Activated CD8-positive, alpha-beta memory T cell treated with anti-CD3 and anti-CD28 coated beads, Interleukin-2, amount 50 U/mL, for 4 hours (primary cell): Measurements from ENCODE around the gene ALKBH4.
"Not testable (repeated sequence)": the region's sequence is repeated elsewhere in the genome, so short reads cannot be mapped to it uniquely, and the experiment has no call there.

Experiments used
- DNase-seq: peaks from one replicate; pipeline ENCODE4 v3.0.0-alpha.2; 2020

The ALKBH4 gene, protein sequence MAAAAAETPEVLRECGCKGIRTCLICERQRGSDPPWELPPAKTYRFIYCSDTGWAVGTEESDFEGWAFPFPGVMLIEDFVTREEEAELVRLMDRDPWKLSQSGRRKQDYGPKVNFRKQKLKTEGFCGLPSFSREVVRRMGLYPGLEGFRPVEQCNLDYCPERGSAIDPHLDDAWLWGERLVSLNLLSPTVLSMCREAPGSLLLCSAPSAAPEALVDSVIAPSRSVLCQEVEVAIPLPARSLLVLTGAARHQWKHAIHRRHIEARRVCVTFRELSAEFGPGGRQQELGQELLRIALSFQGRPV

DNA sequence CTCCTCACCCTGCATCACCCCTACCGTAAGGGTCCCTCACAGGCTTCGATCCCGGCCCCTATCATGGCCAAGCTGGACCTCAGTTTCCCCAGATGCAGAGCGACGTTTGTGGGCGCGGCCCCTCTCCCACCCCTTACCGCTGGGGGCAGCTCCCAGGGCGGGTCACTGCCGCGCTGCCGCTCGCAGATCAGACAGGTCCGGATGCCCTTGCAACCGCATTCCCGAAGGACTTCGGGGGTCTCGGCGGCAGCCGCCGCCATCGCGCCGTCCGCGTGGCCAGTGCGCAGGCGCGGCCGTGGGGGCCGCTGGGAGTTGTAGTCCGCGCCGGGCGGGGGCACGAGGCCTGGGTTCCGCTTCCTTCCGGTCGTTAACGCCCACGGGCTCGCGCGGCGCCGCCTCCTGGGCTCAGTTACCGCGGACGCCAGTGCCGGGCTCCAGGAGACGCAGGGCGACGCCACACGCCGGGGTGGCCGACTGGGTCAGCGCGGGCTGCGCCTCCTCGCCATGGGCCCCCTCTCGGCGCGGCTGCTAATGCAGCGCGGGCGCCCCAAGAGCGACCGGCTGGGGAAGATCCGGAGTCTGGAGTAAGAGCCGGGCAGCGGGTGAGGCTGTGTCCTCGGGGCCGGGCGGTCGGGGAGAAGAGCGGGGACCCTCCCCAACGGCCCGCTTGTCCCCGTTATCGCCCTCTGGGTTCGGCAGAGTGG, at the start of gene ALKBH4, which contains the start of gene LRWD1:
Gene ALKBH4 (minus strand): TSS at position 287 of the 704 bp plus-strand sequence. CDS start 27 bp downstream, at position 260.
Gene LRWD1 (plus strand): TSS at position 408 of the 704 bp plus-strand sequence. CDS start 97 bp downstream, at position 505.
- DNase-seq: peak; percentile 96

DNA sequence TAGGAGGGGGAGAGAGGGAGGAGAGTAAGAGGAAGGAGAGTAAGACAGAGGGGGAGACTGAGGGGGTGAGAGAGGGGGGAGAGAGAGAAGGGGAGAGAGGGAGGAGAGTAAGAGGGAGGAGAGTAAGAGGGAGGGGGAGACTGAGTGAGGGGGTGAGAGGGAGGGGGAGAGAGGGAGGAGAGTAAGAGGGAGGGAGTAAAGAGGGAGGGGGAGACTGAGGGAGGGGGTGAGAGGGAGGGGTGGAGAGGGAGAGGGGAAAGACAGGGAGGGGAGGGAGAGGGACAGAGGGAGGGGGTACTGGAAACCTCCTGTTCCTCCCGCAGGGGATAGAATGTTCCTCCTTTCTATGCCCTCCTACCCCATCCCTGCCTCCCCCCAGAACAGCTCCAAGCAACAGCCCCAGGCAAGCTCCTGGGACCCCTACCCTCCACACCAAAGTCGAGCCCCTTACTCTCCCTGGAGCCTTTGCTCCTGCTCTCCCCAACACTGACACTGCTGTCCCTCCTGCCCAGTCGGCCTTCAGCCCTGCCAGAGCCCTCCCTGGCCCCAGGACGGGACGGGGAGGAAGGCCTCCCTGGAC, 48.1 kb upstream of the ALKBH4 start:
- not testable (repeated sequence) for DNase-seq

DNA sequence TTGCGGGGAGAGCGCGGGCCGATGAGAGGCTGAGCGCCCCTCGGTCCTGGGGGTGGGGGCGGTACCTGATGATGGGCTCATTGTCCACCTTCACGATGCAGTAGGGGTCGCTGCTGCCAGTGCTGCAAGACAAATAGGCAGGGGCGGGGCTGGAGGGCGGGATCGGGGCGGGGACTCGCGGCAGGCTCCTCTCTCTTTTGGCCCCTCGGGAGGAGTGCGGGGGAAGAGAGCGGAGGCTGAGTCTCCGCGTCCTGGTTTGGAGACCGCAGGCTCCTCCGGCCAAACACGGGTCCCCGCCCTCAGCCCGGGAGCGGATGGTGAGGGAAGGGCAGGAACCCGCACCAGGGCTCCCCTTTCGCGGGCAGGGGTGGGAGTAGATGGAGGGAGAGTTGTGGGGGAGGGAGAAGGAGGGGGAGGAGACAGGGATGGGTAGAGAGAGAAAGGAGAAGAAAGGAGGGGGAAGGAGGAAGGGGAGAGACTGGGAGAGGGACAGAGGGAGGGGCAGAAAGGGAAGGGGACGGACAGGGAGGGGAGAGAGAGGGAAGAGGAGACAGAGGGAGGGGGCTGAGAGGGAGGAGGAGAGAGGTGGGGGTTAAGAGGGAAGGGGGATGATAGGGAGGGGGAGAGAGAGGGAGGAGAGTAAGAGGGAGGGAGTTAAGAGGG, 47.3 kb upstream of the ALKBH4 start:
- not testable (repeated sequence) for DNase-seq

DNA sequence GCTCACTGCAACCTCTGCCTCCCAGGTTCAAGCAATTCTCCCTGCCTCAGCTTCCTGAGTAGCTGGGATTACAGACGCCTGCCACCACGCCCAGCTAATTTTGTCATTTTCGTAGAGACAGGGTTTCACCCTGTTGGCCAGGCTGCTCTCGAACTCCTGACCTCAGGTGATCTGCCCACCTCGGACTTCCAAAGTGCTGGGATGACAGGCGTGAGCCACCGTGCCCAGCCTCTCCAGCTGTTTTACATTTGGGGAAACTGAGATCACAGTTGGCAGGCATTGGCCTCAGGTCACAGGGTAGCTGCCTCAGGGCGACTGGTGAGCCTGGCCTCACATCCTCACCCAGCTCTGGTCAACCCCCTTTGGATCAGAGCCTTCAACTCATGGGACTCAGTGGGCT, 45.9 kb upstream of the ALKBH4 start:
- not testable (repeated sequence) for DNase-seq

DNA sequence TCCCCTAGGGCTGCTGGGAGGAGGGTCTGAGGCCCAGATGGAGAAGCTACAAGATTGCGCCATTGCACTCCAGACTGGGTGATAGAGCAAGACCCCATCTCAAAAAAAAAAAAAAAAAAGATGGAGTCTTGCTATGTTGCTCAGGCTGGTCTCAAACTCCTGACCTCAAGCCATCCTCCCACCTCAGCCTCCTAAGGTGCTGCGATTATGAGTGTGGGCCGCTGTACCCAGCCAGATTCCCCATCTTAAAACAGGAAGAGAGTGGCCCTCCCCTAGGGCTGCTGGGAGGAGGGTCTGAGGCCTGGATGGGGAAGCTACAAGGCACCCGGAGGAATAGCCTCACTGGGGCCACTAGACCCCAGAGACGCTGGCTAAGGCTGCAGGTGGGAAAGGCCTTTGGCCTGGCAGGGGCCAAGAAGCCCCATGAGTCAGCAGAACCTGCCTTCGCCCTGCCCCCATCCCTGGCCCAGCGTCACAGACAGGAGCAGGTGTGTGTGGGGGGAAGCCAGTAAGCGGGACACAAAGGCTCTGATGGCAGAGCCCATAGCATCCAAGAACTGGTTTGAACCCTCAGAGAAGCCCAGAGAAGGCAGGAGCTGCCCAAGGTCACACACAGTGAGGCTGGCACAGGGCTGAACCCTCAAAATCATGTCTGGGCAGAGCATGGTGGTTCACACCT, 42.9 kb upstream of the ALKBH4 start:
- not testable (repeated sequence) for DNase-seq

DNA sequence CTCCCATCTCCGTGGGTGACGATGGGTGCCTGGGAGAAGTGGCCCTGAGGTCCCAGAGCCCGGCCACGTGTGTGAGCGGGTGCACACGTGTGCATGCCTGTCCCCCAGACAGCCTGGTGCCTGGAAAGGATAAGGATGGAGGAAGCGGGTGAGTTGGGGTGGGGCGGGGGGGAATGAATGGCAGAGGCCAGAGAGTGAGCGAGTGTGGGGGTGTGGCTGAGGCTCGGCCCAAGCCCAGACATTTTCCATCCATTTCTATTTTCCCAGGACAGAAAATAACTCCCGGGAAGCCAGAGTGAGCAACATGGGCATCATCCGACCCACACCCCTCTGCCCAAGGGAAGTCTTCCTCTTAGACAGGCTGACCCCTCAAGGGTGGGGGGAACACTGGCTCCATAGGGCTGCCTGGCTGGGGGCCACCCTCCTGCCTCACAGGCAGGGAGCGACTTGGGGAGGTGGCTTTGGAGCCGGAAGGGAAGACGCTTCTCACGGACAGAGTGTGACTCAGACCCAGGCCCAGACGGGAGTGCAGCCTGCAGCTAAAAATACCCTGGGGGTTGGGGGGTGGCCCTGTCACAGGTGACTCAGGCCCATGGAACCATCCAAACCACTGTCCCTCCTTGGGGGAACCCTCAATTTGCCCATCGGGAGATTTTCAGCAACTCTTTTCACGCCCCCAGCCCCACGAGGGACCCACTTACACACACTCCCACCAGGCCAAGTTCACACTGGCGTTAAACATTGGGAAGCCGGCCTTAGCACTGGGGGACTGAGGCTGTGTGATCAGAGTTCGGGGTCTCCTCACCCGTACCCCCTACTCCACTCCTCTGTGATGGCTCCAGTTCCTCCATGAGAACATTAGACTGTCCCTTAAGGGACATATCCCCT, 40.9 kb upstream of the ALKBH4 start:
- not testable (repeated sequence) for DNase-seq

DNA sequence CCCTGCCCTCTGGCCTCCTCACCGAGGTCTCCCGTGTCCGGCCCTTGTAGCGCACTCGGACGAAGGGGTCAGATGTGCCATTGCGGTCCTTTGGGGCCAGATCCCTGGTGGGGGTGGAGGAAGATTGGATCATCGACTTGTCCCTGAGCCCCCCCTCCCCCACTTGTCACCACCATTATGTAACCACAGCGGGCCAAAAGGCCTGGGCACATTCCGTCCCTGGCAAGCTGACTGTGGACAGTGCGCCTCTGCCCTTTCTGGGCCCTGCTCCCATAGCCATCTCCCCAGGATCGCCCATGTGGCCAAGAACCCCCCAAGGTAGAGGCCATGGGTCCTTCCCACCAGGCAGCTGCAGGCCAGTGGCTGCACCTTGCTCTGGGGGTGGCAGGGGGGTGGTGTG, 38.5 kb upstream of the ALKBH4 start:
- DNase-seq: not testable (repeated sequence)

DNA sequence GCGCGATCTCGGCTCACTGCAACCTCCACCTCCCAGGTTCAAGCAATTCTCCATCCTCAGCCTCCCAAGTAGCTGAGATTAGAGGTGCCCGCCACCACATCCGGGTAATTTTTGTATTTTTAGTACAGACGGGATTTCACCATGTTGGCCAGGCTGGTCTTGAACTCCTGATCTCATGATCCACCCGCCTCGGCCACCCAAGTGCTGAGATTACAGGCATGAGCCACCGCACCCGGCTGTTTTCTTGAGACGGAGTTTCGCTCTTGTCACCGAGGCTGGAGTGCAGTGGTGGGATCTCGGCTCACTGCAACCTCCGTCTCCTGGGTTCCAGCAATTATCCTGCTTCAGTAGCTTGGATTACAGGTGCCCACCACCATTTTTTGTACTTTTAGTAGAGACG, 33.7 kb upstream of the ALKBH4 start:
- DNase-seq: not testable (repeated sequence)

DNA sequence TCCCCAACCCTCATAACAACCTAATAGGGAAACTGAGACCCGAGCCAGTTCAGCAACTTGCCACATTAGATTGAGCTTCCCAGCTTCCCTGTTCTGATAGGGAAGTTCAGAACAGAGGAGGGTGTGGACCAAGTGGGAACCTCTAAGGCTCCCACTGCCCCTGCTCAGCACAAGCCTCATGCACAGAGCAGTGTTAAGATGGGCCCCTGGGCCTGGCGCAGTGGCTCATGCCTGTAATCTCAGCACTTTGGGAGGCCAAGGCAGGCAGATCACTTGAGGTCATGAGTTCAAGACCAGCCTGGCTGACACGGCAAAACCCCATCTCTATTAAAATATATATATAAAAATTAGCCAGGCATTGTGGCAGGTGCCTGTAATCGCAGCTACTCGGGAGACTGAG, 32.6 kb upstream of the ALKBH4 start:
- not testable (repeated sequence) for DNase-seq

DNA sequence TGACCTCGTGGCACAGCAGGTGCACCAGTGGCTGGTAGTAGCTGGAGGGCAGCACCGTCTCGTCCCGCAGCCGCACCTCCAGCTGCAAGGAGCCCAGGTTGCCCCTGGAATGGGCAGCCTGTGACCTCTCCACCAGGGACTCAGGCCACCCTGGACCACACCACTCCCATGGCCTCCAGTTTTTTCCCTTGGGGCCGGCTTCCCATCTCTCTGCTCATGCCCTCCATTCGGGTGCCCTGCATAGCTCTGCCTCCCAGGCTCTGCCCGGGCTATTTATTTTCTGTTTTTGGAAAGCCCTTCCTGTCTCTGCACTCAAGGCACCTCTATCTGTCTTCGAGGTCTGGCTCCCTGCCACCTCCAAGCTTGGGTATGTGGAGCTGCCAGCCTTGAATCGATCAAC, 32.2 kb upstream of the ALKBH4 start:
- DNase-seq: peak; percentile 16

DNA sequence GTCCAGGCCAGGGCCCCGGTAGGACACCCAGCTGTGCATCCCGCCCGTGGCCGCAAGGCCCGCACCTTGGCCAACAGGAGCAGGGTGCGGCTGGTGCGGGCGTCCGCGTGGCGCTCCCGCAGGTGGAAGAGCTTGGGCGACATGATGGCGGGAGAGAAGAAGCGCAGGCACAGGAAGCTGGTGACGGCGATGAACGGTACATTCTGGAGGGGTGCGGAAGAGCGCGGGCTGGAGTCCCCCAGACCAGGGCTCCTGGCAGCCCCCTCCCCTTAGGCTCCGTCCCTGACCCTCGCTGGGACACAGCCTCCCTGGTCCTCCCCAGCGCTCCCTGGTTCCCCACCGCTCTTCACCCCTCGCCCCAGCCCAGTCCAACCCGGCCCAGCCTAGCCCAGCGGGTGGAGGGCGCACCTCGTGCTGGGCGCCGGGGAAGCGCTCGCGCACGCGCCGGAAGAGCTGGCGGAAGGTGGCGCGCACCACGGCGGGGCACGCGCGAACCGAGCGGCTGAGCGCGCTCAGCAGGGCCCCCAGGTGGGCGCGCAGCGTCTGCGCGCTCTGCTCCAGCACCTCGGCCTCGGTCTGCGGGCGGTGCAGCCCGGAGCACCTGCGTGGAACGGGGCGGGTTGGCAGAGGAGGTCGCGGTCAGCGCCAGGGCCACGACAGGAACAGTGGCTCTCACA, 29.9 kb upstream of the ALKBH4 start:
- DNase-seq: not testable (repeated sequence)

DNA sequence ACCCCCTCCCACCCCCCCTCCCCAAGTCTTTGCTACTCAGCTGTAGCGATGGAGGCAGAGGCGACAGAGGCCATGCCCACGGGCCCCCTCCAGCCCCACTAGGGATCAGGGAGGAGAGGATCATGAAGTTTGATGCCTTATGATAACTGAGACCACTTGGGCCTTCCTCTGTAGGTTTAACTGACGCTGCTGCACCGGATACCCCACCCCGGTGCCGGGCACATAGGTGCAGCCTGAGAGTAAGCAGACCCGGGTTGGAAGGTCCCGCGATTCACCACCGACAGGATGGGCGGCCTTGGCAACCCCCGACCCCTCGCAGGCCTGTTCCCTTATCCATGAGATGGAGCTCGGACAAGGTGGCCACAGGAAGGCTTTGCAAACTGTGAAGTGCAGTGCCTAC, 29.4 kb upstream of the ALKBH4 start:
- peak; percentile 19 for DNase-seq

DNA sequence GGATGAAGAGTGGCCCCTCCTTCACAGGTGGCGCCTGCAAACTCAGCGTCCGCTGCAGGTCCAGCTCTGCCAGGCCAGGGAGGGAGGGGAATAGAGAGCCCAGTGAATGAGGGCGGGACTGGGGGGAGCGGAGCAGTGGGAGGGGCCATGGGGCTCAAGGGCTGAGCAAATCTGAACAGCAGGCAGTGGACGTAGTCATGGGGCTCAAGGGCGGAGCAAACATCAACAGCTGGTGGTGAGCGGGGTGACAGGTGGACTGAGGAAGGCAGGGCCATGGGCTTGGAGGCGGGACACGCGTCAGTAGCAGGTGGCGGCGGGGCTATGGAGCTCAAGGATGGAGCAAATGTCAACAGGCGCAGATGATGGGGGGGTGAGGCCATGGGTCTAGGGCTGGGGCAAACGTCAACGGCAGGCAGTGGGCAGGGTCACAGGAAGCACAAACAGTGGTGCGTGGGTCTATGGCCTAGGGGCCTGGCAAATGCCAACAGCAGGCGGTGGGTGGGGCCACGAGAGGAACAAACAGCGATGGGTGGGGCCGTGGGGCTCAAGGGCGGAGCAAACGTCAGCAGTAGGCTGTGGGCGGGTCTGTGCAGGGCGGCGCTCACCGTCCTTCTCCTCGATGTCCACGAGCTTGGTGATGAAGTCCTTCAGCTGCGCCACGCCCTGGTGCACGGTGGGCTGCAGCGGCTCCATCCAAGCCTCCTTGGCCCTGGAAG, 28.7 kb upstream of the ALKBH4 start:
- DNase-seq: peak; percentile 16

DNA sequence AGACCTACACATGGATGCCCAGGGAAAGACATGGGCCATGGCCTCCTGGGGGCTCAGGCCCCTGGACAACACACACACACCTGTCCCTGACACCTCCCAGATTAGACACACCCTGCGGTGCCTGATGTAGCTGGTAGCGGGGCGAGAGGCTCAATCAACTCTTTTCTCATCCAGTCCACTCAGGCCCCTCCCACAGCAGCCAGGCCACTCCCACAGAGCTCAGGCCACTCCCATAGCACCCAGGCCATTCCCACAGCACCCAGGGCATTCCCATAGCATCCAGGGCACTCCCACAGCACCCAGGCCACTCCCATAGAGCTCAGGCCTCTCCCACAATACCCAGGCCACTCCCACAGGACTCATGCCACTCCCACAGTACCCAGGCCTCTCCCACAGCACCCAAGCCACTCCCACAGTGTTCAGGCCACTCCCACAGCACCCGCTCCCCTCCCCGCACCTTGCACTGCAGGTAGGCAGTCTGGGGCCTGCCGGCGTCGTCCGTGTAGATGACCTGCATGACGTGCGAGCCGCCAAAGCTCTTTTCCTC, 25.9 kb upstream of the ALKBH4 start:
- DNase-seq: peak; percentile 16

DNA sequence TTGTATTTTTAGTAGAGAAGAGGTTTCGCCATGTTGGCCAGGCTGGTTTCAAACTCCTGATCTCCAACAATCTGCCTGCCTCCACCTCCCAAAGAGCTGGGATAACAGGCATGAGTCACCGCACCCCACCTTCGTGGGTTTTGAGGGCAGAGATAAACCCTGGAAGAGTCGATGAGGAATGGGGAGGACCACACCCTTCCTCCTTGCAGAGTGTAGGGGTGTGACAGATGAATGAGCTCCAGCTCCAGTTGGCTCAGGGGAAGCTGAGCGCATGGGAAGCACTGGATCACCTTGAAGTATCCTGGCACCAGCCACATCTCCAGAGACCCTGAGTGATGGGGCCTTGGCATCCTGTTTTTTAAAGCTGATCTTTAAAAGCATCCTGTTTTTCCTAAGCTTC, 19.7 kb upstream of the ALKBH4 start:
- DNase-seq: not testable (repeated sequence)

DNA sequence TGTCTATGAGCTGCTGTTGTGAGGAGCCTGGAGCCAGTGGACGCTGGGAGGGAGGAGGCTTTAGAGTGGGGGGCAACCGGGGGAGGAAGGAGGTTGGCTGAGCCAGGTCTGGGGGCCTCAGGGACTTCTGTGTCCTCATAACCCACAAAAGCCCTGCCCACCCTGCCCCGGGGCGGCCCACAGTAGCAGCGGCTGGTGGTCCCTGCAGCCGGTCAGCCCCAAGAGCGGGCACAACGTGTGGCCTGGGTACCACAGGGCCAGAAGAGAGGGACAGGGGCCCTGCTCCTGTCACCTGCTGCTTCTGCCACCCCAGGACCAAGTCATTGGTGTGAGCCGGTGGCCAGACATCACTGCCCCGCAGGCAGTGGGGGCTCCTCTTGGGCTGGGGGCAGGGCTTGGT, 17.3 kb upstream of the ALKBH4 start:
- DNase-seq: not testable (repeated sequence)

DNA sequence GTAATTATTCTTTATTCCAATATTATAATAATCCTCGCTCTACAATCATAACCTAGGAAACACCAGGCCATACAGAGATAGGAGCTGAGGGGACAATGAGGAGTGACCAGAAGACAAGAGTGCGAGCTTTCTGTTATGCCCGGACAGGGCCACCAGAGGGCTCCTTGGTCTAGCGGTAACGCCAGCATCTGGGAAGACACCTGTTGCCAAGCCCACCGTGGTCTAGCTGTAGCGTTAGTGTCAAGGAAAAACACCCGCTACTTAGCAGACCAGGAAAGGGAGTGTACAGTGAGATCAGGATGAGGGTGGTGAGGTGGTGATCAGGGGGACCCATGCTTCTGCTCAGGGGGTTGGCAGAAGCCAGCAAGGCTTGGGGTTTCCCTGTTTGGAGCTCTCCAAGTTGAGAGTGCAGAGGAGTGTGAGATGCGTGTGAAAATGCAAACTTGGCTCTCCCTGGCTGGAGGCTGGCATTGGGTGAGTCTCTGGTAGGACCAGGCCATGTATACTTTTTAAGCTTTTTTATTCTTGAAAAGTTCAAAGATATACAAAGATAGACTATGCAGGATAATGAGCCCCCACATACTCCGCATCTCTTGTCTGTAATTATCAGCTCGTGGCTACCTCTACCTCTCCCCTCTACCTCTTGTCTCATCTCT, 15.4 kb upstream of the ALKBH4 start:
- DNase-seq: not testable (repeated sequence)

DNA sequence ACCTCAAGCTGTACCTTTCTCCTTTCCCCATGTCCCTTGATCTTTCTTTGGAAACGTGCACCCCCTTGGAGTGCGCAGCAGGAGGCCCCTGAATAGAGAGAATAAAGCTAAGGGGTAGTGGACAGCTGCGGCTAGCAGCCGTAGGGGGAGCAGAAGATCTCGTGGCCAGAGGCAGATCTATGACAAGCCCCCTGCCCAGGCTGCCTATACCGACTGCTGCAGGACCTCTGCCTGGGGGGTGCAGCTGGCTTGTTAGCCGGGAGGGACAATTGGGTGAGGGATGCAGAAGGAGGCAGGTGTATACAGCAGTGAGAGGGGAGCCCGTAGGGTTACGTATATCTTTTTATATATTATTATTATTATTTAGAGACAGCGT, 14.5 kb upstream of the ALKBH4 start:
- DNase-seq: not testable (repeated sequence)
